Measurements from ENCODE around the gene OTOL1.

Gene OTOL1

DNA sequence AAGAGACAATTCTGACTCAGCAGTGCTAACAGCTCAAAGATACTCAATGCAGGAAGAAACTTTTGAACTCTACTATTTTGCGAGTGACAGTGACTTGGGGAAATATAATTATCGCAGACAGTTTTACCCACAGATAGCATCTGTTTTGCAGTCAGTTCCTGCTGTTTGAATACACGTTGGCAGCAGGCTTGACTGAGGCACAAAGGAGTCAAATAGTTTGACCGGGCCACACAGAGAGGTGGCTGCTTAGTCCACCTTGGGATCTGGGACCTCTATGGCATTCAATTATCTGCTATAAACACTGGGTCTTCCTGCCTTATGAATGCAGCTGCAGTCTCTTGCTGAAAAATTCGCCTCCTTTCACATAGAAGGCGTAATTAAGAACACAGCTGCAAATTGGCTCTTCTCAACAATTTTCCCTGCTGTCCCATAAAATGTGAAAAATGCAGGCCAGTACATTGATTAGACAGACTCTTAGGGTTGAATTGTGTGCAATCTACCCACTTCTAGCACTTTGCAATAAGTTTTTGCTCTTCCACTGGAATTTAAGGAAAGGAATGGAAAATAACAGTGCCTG lies 56.5 kb downstream of the OTOL1 start:
- H3K36me3 ChIP-seq (replicated peaks), result no peaks in the 10 kb centered on the region
- H3K4me1 ChIP-seq, result peaks cover 3% of the 10 kb centered on the region; the same call in 1 of the 2 replicates
- in situ Hi-C loops (cut with MboI; ENCODE audit: low sequenced_read_pairs), result loop anchor here (25.0 kb wide), 1 partner anchor 309 kb away; no protein-coding TSS in a partner anchor
- no peaks in the 10 kb centered on the region for H3K9me3 ChIP-seq
- no peaks in the 10 kb centered on the region for H3K27me3 ChIP-seq (ENCODE audit: low read depth)
- no peak overlapping the region for H3K4me3 ChIP-seq
- DNase-seq (ENCODE audit: low spot score in 2 of 2), result no peak
